Caco-2 (cell line): ENCODE data around the gene MCAM. TPM values are rescaled to one million over a fixed set of nuclear protein-coding genes. Genes with fewer than 3 reads are reported as not detected.

Experiments used
- BruUV-seq: library from RNA; stranded (reverse); fragments of 400-500 nt; replicated peaks from 2 replicates; lab custom pipeline; 2021; lab: Mats Ljungman, UMichigan
- CTCF ChIA-PET: fragments of 300-600 bp; sonication (Branson Sonifier 250); formaldehyde crosslinking; loops from one replicate; lab custom pipeline; 2022; ENCODE audit warnings: antibody characterized with exemption; lab: Charles Lee
- POLR2A ChIA-PET: fragments of 300-600 bp; sonication (Branson Sonifier 250); formaldehyde crosslinking; loops from one replicate; lab custom pipeline; 2022; ENCODE audit warnings: antibody characterized with exemption; lab: Charles Lee
- DNase-seq, 2 experiments: peaks; one replicate each; pipeline versions ENCODE4 v3.0.0 to v3.0.0-alpha.2; 2020 to 2022
- H3K27me3 ChIP-seq: replicated peaks from 2 replicates; pipeline ENCODE4 v1.6.0; 2011; ENCODE audit warnings: low read length; ENCODE audit not compliant: control insufficient read depth, insufficient read depth
- H3K36me3 ChIP-seq: 2 replicates; pipeline ENCODE4 v1.5.1; 2011; ENCODE audit warnings: low read length; ENCODE audit not compliant: control insufficient read depth, insufficient read depth
- H3K4me1 ChIP-seq: fragments of 250-450 bp; sonication (Bioruptor Pico); 2 replicates; pipeline ENCODE4 v1.5.1; 2020; ENCODE audit warnings: mild to moderate bottlenecking
- H3K4me3 ChIP-seq: 2 replicates; pipeline ENCODE4 v1.5.1; 2011; ENCODE audit warnings: low read depth, mild to moderate bottlenecking, control low read depth, low read length
- H3K9me3 ChIP-seq: fragments of 250-450 bp; sonication (Bioruptor Pico); 2 replicates; pipeline ENCODE4 v1.5.1; 2020; ENCODE audit warnings: mild to moderate bottlenecking, moderate library complexity
- H3K27ac Mint-ChIP-seq: one replicate; pipeline ENCODE4 v1.8.0; 2022; ENCODE audit warnings: mixed read lengths; ENCODE audit not compliant: unreplicated experiment
- H3K27me3 Mint-ChIP-seq: one replicate; pipeline ENCODE4 v1.8.0; 2022; ENCODE audit warnings: mixed read lengths; ENCODE audit not compliant: insufficient read depth, unreplicated experiment
- H3K36me3 Mint-ChIP-seq: one replicate; pipeline ENCODE4 v1.8.0; 2022; ENCODE audit warnings: mild to moderate bottlenecking, mixed read lengths; ENCODE audit not compliant: insufficient read depth, unreplicated experiment
- H3K4me1 Mint-ChIP-seq: one replicate; pipeline ENCODE4 v1.8.0; 2022; ENCODE audit warnings: low read depth, mixed read lengths; ENCODE audit not compliant: unreplicated experiment
- H3K4me3 Mint-ChIP-seq: one replicate; pipeline ENCODE4 v1.8.0; 2022; ENCODE audit warnings: mild to moderate bottlenecking, moderate library complexity, mixed read lengths; ENCODE audit not compliant: unreplicated experiment
- H3K9me3 Mint-ChIP-seq: one replicate; pipeline ENCODE4 v1.8.0; 2022; ENCODE audit warnings: mixed read lengths; ENCODE audit not compliant: unreplicated experiment
- intact Hi-C: fragments of 100-400 bp; cut with micrococcal nuclease; formaldehyde crosslinking; loops from one replicate; pipeline ENCODE4 v1.10.0; 2022; ENCODE audit not compliant: unreplicated experiment
- total RNA-seq: library from RNA; stranded (reverse); gene quantifications from 2 replicates; pipeline ENCODE4 v1.2.3, GENCODE V29; 2022
- TF ChIP-seq, protein P1 (sequence below), 2 experiments: fragments of 200-600 bp in 1 of 2; IDR thresholded peaks; 1 replicate in 1 of 2; 2 replicates in 1 of 2; pipeline versions ENCODE4 v1.5.1 to v1.8.0; 2011 to 2022; ENCODE audit warnings: antibody characterized with exemption in 1 of 2, control low read depth in 1 of 2, inconsistent platforms in 1 of 2, low read depth in 1 of 2, low read length in 1 of 2, mild to moderate bottlenecking in 1 of 2, moderate library complexity in 1 of 2; ENCODE audit not compliant: insufficient read depth in 1 of 2, severe bottlenecking in 1 of 2, unreplicated experiment in 1 of 2

MCAM gene
- total RNA-seq, 1 experiment from 2014 or later = 9.8 TPM

DNA sequence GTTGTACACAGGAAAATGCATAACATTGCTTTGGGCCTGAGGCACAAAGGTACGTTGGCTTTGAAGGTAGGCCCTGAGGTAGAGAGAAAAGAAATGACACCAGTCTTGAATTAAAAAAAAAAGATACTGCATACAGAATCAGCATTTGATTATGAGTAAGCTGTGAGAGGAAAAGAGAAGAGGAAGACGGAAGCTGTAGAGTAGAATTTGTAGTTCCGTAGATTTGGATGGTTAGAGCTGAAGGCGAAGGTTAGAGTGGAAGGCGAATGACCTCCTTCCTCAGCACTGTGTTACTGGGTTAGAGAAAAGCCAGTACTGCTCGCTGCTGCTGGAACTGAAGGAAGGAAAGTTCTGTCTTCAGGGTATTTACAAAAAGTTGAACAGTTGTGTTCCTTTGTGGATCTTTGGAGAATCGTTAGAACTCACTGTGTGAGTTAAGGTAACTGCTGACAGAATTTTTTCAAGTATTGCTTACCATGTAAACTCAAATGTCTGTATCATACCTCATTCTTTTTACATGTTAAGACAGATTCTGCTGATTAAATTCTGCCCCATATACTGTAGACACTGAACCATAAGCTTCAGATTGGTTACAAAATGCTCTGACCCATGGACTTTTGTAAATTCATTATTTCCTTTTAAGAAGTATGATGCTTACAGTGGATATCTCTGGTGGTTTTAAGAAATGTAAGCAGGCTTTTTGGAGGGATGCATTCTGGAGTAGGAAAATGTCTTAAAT lies 50.2 kb downstream of the MCAM start:
- no peak overlapping the region for H3K4me3 ChIP-seq
- H3K4me1 Mint-ChIP-seq = peaks cover 20% of the 10 kb centered on the region
- ChIA-PET POLR2A (interaction anchor here (0.6 kb wide), 1 partner anchor 10 kb away, joined by 14 read pairs; no protein-coding TSS in a partner anchor), CTCF (interaction anchor here (0.6 to 1.7 kb wide), 2 partner anchors 60 to 196 kb away, joined by 3 to 4 read pairs; partner anchors contain the start of gene CBL)
- intact Hi-C loops = no loop called here
- H3K27me3 Mint-ChIP-seq = no peaks in the 10 kb centered on the region
- H3K36me3 ChIP-seq = no peaks in the 10 kb centered on the region; the same call in 1 of the 2 replicates
- no peaks in the 10 kb centered on the region for H3K4me1 ChIP-seq
- BruUV-seq = no TSS peak
- H3K27me3 ChIP-seq = no peaks in the 10 kb centered on the region
- H3K36me3 Mint-ChIP-seq = no peaks in the 10 kb centered on the region
- H3K27ac Mint-ChIP-seq = no peak overlapping the region
- DNase-seq = no peak
- TF ChIP-seq, protein P1, sequence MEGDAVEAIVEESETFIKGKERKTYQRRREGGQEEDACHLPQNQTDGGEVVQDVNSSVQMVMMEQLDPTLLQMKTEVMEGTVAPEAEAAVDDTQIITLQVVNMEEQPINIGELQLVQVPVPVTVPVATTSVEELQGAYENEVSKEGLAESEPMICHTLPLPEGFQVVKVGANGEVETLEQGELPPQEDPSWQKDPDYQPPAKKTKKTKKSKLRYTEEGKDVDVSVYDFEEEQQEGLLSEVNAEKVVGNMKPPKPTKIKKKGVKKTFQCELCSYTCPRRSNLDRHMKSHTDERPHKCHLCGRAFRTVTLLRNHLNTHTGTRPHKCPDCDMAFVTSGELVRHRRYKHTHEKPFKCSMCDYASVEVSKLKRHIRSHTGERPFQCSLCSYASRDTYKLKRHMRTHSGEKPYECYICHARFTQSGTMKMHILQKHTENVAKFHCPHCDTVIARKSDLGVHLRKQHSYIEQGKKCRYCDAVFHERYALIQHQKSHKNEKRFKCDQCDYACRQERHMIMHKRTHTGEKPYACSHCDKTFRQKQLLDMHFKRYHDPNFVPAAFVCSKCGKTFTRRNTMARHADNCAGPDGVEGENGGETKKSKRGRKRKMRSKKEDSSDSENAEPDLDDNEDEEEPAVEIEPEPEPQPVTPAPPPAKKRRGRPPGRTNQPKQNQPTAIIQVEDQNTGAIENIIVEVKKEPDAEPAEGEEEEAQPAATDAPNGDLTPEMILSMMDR (IDR thresholded peaks at IDR 0.05; ENCODE audit: insufficient read depth in 1 of 2, low read depth in 1 of 2, low read length in 1 of 2, severe bottlenecking in 1 of 2, unreplicated experiment in 1 of 2) = no peak
- no peak overlapping the region for H3K4me3 Mint-ChIP-seq
- H3K9me3 Mint-ChIP-seq = no peaks in the 10 kb centered on the region
- no peaks in the 10 kb centered on the region for H3K9me3 ChIP-seq

DNA sequence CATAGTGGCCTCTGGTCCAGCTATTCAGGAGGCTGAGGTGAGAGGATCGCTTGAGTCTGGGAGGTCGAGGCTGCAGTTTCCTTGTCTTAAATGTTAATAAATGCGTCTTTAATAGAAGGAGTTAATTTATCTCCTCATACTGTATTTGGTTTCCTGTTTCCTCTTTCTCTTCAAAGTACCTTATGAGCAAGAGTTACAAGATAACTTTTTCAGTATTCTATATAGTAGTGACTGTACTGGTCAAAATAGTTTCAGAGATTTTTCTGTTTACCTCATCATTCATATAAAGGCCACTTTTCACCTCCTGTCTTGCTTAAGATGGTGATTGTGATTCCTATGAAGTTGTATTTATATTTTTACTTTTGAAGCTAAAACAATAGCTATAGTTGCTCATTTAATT lies 50.9 kb downstream of the MCAM start:
- DNase-seq = no peak
- CTCF ChIA-PET = interaction anchor here (0.6 kb wide), 1 partner anchor 196 kb away, joined by 3 read pairs; no protein-coding TSS in a partner anchor

DNA sequence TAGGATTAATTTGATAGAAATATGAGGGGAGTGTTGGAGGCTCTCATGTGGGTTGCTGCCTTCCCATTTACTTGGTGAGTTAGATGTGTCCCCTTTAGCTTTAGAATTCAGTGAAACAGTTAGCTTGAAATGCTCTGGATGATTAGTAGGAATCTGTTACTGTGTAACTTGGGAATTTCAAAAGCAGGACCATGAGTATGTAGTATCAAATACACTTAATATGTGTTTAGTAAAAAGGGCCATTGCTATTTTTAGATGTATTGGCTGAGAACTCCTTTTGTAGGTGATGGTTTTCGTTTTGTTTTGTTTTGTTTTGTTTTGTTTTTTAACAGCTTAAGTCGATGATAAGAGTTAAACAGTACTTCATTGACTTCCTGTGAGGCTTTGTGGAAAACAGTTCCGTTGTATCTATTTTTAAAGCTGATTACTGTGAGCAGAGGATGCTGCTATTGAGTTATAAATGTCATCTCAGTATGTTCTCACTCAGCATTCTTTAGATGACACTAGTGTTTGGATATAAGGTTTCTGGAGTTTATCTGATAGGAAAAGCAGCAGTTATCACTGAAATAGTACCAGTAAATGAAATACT lies 53.5 kb downstream of the MCAM start:
- Mint-ChIP-seq H3K9me3 (no peaks in the 10 kb centered on the region), H3K27ac (no peak overlapping the region), H3K27me3 (no peaks in the 10 kb centered on the region), H3K4me1 (peaks cover 17% of the 10 kb centered on the region), H3K36me3 (no peaks in the 10 kb centered on the region), H3K4me3 (no peak overlapping the region)
- BruUV-seq = no TSS peak
- no peak for DNase-seq
- TF ChIP-seq, protein P1 (IDR thresholded peaks at IDR 0.05; ENCODE audit: insufficient read depth in 1 of 2, low read depth in 1 of 2, low read length in 1 of 2, severe bottlenecking in 1 of 2, unreplicated experiment in 1 of 2) = no peak
- H3K27me3 ChIP-seq = no peaks in the 10 kb centered on the region
- no peaks in the 10 kb centered on the region for H3K36me3 ChIP-seq
- no peak overlapping the region for H3K4me3 ChIP-seq
- H3K9me3 ChIP-seq = no peaks in the 10 kb centered on the region
- POLR2A ChIA-PET = interaction anchor here (0.7 kb wide), 1 partner anchor 690 kb away, joined by 4 read pairs; no protein-coding TSS in a partner anchor
- no peaks in the 10 kb centered on the region for H3K4me1 ChIP-seq
- intact Hi-C loops = no loop called here
- CTCF ChIA-PET = interaction anchor here (0.6 to 1.2 kb wide), 2 partner anchors 57 to 118 kb away, joined by 3 to 6 read pairs; partner anchors contain the start of gene CBL

More for the DNA sequence above, 50.9 kb downstream of the MCAM start:
- H3K4me3 ChIP-seq = no peak overlapping the region
- Mint-ChIP-seq H3K4me3 (no peak overlapping the region), H3K27ac (no peak overlapping the region), H3K27me3 (no peaks in the 10 kb centered on the region), H3K36me3 (no peaks in the 10 kb centered on the region), H3K4me1 (peaks cover 20% of the 10 kb centered on the region), H3K9me3 (no peaks in the 10 kb centered on the region)
- H3K9me3 ChIP-seq = no peaks in the 10 kb centered on the region
- no peaks in the 10 kb centered on the region for H3K27me3 ChIP-seq
- H3K4me1 ChIP-seq = no peaks in the 10 kb centered on the region
- H3K36me3 ChIP-seq = no peaks in the 10 kb centered on the region; the same call in 1 of the 2 replicates
- intact Hi-C loops = no loop called here
- TF ChIP-seq, protein P1 (IDR thresholded peaks at IDR 0.05; ENCODE audit: insufficient read depth in 1 of 2, low read depth in 1 of 2, low read length in 1 of 2, severe bottlenecking in 1 of 2, unreplicated experiment in 1 of 2) = no peak
- BruUV-seq = no TSS peak
- POLR2A ChIA-PET = interaction anchor here (0.6 kb wide), 1 partner anchor 9 kb away, joined by 14 read pairs; no protein-coding TSS in a partner anchor
